ENCODE data around the gene RELT.

The RELT gene, protein sequence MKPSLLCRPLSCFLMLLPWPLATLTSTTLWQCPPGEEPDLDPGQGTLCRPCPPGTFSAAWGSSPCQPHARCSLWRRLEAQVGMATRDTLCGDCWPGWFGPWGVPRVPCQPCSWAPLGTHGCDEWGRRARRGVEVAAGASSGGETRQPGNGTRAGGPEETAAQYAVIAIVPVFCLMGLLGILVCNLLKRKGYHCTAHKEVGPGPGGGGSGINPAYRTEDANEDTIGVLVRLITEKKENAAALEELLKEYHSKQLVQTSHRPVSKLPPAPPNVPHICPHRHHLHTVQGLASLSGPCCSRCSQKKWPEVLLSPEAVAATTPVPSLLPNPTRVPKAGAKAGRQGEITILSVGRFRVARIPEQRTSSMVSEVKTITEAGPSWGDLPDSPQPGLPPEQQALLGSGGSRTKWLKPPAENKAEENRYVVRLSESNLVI

DNA sequence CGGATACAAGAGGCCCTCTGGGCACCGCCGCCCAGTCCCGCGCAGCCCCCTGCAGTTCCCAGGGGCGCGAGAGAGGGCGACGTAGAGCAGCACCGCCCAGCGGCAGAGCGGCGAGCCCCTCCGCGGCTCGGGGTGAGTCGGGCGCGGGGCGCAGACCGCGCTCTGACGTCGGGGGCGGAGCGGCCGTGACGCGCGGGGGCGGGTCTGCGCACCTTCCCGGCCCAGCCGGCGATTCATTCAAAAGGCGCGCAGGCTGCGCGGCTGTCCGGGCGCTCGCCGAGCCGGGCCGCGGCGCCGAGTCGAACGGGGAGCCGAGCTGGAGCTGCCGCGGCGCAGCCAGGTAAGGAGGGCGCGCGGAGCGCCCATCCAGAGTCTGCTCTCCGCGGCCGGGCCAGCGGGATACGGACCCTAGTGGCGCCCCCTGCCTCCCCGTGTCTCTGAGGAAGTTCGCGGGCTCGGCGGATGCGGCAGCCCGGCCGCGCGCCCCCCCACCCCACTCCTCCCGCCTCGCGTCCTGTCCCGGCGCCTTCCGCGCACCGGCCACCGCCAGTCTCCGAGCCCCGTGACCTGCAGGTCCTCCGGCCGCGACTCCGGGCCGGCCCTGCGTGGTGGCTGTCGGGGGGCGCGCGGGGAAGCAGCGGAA lies at the start of gene RELT:
TSS of gene RELT (plus strand) at position 240 of the 643 bp plus-strand sequence. CDS start 12,738 bp downstream, outside the sequence.
- Histone ChIP-seq H3K27me3 (ENCODE audit: control insufficient read depth in 5 of 5, insufficient read depth in 4 of 5, low read length in 5 of 5) (no peaks in the 10 kb centered on the region), H3K36me3 (ENCODE audit: control insufficient read depth in 5 of 5, insufficient read depth in 5 of 5, low read length in 5 of 5) (no peaks in the 10 kb centered on the region), H3K9ac (ENCODE audit: low read length in 5 of 5) (peak within 1 kb of the TSS; percentile 35 to 75 (median 71)), H3K9me3 (ENCODE audit: control insufficient read depth in 5 of 5, low read length in 5 of 5) (no peaks in the 10 kb centered on the region), H3K27ac (ENCODE audit: low read depth, low read length) (peak within 1 kb of the TSS; percentile 30), H3K4me3 (ENCODE audit: low read depth in 1 of 5, low read length in 5 of 5) (peak within 1 kb of the TSS; percentile 60 to 80 (median 73)), H3K4me1 (ENCODE audit: control insufficient read depth in 5 of 5, insufficient read depth in 5 of 5, low read length in 5 of 5) (peaks cover 2 to 59% (median 29%) of the 10 kb centered on the region in 5 donors)

- Histone ChIP-seq H3K36me3 (ENCODE audit: control insufficient read depth in 5 of 5, insufficient read depth in 5 of 5, low read length in 5 of 5) (peaks cover 0 to 6% (median 0%) of the 10 kb centered on the region in 5 donors), H3K9me3 (ENCODE audit: control insufficient read depth in 5 of 5, low read length in 5 of 5) (no peaks in the 10 kb centered on the region), H3K27ac (ENCODE audit: low read depth, low read length) (no peak overlapping the region), H3K4me3 (ENCODE audit: low read depth in 1 of 5, low read length in 5 of 5) (no peak overlapping the region), H3K9ac (ENCODE audit: low read length in 5 of 5) (peak overlapping the region in 1 of 5 donors; percentile 19), H3K27me3 (ENCODE audit: control insufficient read depth in 5 of 5, insufficient read depth in 4 of 5, low read length in 5 of 5) (no peaks in the 10 kb centered on the region), H3K4me1 (ENCODE audit: control insufficient read depth in 5 of 5, insufficient read depth in 5 of 5, low read length in 5 of 5) (peaks cover 11 to 77% (median 70%) of the 10 kb centered on the region in 5 donors)
Measured at GRCh38 chr11:73326929-73327811, 49.0 kb upstream of the RELT start.

DNA sequence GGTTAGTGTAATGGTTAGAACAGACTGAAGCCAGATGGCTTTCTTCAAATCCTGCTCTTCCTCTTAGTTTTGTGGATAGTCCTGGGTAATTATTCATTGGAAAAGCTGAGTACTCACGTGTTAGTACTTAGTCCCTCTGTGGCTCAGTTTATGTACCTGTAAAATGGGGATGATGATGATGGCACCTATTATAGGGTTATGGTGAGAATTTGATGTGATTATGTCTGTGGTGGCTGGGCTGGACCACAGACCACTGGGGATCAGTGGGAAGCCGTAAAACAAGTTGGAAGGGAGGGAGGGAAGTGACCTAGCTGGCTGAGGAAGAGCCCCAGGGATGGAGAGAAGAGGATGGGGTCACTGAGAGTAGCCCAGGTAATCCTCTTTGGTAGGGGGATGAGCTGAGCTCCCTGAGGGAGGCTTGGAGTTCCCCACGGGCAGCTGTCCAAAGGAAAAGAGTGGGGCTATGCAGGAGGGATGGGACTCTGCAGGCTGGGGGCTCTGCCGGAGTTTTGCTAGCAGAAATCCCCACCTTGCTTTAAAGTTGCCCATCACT lies 48.3 kb upstream of the RELT start:
- Histone ChIP-seq H3K27me3 (ENCODE audit: control insufficient read depth in 5 of 5, insufficient read depth in 4 of 5, low read length in 5 of 5) (no peaks in the 10 kb centered on the region), H3K27ac (ENCODE audit: low read depth, low read length) (no peak overlapping the region), H3K9ac (ENCODE audit: low read length in 5 of 5) (no peak overlapping the region), H3K9me3 (ENCODE audit: control insufficient read depth in 5 of 5, low read length in 5 of 5) (no peaks in the 10 kb centered on the region), H3K4me1 (ENCODE audit: control insufficient read depth in 5 of 5, insufficient read depth in 5 of 5, low read length in 5 of 5) (peaks cover 10 to 77% (median 70%) of the 10 kb centered on the region in 5 donors), H3K36me3 (ENCODE audit: control insufficient read depth in 5 of 5, insufficient read depth in 5 of 5, low read length in 5 of 5) (peaks cover 0 to 6% (median 0%) of the 10 kb centered on the region in 5 donors), H3K4me3 (ENCODE audit: low read depth in 1 of 5, low read length in 5 of 5) (no peak overlapping the region)

- no peak overlapping the region for H3K27ac ChIP-seq (ENCODE audit: low read depth, low read length)
- peaks cover 0 to 2% (median 0%) of the 10 kb centered on the region in 5 donors for H3K36me3 ChIP-seq (ENCODE audit: control insufficient read depth in 5 of 5, insufficient read depth in 5 of 5, low read length in 5 of 5)
- H3K9ac ChIP-seq (ENCODE audit: low read length in 5 of 5): peak overlapping the region in 2 of 5 donors; percentile 13 to 33
- H3K9me3 ChIP-seq (ENCODE audit: control insufficient read depth in 5 of 5, low read length in 5 of 5): no peaks in the 10 kb centered on the region
- H3K27me3 ChIP-seq (ENCODE audit: control insufficient read depth in 5 of 5, insufficient read depth in 4 of 5, low read length in 5 of 5): peaks cover 0 to 4% (median 0%) of the 10 kb centered on the region in 5 donors
- peaks cover 14 to 75% (median 68%) of the 10 kb centered on the region in 5 donors for H3K4me1 ChIP-seq (ENCODE audit: control insufficient read depth in 5 of 5, insufficient read depth in 5 of 5, low read length in 5 of 5)
- no peak overlapping the region for H3K4me3 ChIP-seq (ENCODE audit: low read depth in 1 of 5, low read length in 5 of 5)
Measured at GRCh38 chr11:73330569-73331093, 45.6 kb upstream of the RELT start.

DNA sequence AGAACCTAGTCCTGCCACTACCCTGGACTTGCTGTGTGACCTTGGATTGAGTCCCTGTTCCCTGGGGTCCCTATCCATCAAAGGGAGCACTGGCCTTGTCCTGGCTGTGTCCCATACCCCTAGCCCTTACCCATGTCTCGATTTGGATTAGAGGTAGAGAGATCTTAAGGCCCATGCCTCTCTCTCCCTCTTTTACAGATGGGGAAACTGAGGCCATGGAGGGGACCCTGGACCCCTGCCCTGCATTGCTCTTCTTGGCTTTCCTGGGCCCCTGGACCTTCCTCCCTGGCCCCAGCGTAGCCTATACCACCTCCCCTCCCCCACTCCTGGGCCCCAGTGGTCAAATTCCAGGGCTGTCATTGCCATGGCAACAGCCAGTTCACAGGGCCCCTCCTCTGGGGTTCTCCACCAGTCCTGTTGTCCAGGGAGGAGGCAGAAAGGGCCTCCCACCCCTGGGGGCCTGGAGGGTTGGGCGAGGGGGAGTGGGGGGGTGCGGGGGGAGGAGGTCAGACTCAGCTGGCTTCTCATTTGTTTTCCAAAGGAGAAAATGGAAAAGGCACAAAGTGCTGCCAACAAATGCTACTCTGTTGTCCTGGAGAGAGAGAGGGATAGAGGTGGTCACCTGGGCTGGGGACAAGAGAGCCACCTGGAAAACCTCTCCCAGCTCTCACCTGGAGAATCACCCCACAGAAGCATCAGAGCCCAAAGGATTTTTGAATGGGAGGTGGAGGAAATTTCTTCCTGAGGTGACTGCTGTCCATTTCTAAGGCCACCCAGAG lies 44.9 kb upstream of the RELT start:
- H3K4me3 ChIP-seq (ENCODE audit: low read depth in 1 of 5, low read length in 5 of 5): no peak overlapping the region
- H3K9me3 ChIP-seq (ENCODE audit: control insufficient read depth in 5 of 5, low read length in 5 of 5): no peaks in the 10 kb centered on the region
- no peak overlapping the region for H3K27ac ChIP-seq (ENCODE audit: low read depth, low read length)
- peaks cover 0 to 4% (median 0%) of the 10 kb centered on the region in 5 donors for H3K27me3 ChIP-seq (ENCODE audit: control insufficient read depth in 5 of 5, insufficient read depth in 4 of 5, low read length in 5 of 5)
- H3K4me1 ChIP-seq (ENCODE audit: control insufficient read depth in 5 of 5, insufficient read depth in 5 of 5, low read length in 5 of 5): peaks cover 14 to 70% (median 68%) of the 10 kb centered on the region in 5 donors
- no peaks in the 10 kb centered on the region for H3K36me3 ChIP-seq (ENCODE audit: control insufficient read depth in 5 of 5, insufficient read depth in 5 of 5, low read length in 5 of 5)
- peak overlapping the region in 2 of 5 donors; percentile 5 to 44 for H3K9ac ChIP-seq (ENCODE audit: low read length in 5 of 5)

- Histone ChIP-seq H3K27ac (ENCODE audit: low read depth, low read length) (peak overlapping the region; percentile 37), H3K9me3 (ENCODE audit: control insufficient read depth in 5 of 5, low read length in 5 of 5) (no peaks in the 10 kb centered on the region), H3K9ac (ENCODE audit: low read length in 5 of 5) (peak overlapping the region in 2 of 5 donors; percentile 2 to 53), H3K4me3 (ENCODE audit: low read depth in 1 of 5, low read length in 5 of 5) (no peak overlapping the region), H3K4me1 (ENCODE audit: control insufficient read depth in 5 of 5, insufficient read depth in 5 of 5, low read length in 5 of 5) (peaks cover 14 to 63% (median 57%) of the 10 kb centered on the region in 5 donors), H3K27me3 (ENCODE audit: control insufficient read depth in 5 of 5, insufficient read depth in 4 of 5, low read length in 5 of 5) (peaks cover 0 to 4% (median 0%) of the 10 kb centered on the region in 5 donors), H3K36me3 (ENCODE audit: control insufficient read depth in 5 of 5, insufficient read depth in 5 of 5, low read length in 5 of 5) (no peaks in the 10 kb centered on the region)
Measured at GRCh38 chr11:73333173-73333572, 43.0 kb upstream of the RELT start.

- Histone ChIP-seq H3K27ac (ENCODE audit: low read depth, low read length) (peak overlapping the region; percentile 54), H3K36me3 (ENCODE audit: control insufficient read depth in 5 of 5, insufficient read depth in 5 of 5, low read length in 5 of 5) (no peaks in the 10 kb centered on the region), H3K4me3 (ENCODE audit: low read depth in 1 of 5, low read length in 5 of 5) (no peak overlapping the region), H3K9me3 (ENCODE audit: control insufficient read depth in 5 of 5, low read length in 5 of 5) (no peaks in the 10 kb centered on the region), H3K4me1 (ENCODE audit: control insufficient read depth in 5 of 5, insufficient read depth in 5 of 5, low read length in 5 of 5) (peaks cover 14 to 63% (median 52%) of the 10 kb centered on the region in 5 donors), H3K9ac (ENCODE audit: low read length in 5 of 5) (peak overlapping the region in 1 of 5 donors; percentile 2), H3K27me3 (ENCODE audit: control insufficient read depth in 5 of 5, insufficient read depth in 4 of 5, low read length in 5 of 5) (peaks cover 0 to 4% (median 0%) of the 10 kb centered on the region in 5 donors)
Measured at GRCh38 chr11:73333640-73334383, 42.4 kb upstream of the RELT start.

- no peaks in the 10 kb centered on the region for H3K9me3 ChIP-seq (ENCODE audit: control insufficient read depth in 5 of 5, low read length in 5 of 5)
- H3K4me1 ChIP-seq (ENCODE audit: control insufficient read depth in 5 of 5, insufficient read depth in 5 of 5, low read length in 5 of 5): peaks cover 14 to 61% (median 51%) of the 10 kb centered on the region in 5 donors
- peak overlapping the region; percentile 57 for H3K27ac ChIP-seq (ENCODE audit: low read depth, low read length)
- H3K27me3 ChIP-seq (ENCODE audit: control insufficient read depth in 5 of 5, insufficient read depth in 4 of 5, low read length in 5 of 5): peaks cover 0 to 4% (median 0%) of the 10 kb centered on the region in 5 donors
- H3K9ac ChIP-seq (ENCODE audit: low read length in 5 of 5): peak overlapping the region in 2 of 5 donors; percentile 16 to 22
- no peaks in the 10 kb centered on the region for H3K36me3 ChIP-seq (ENCODE audit: control insufficient read depth in 5 of 5, insufficient read depth in 5 of 5, low read length in 5 of 5)
- H3K4me3 ChIP-seq (ENCODE audit: low read depth in 1 of 5, low read length in 5 of 5): no peak overlapping the region
Measured at GRCh38 chr11:73334384-73335203, 41.6 kb upstream of the RELT start.
